Measurements from ENCODE around the gene ARHGAP24.

Gene ARHGAP24

GRCh38 chr4:85520765-85521749, 46.1 kb downstream of the ARHGAP24 start:
- no peak for DNase-seq (ENCODE audit: extremely low spot score)
- ChIA-PET CTCF (no interaction called here), POLR2A (no interaction called here)
- TF ChIP-seq FOXM1 (IDR thresholded peaks at IDR 0.05; ENCODE audit: borderline replicate concordance) (no peak), FOXA1 (IDR thresholded peaks at IDR 0.05) (no peak), HDGF (IDR thresholded peaks at IDR 0.05; ENCODE audit: borderline replicate concordance) (no peak), ELF4 (IDR thresholded peaks at IDR 0.05) (no peak), L3MBTL2 (conservative IDR thresholded peaks at IDR 0.05) (no peak)

- TF ChIP-seq ARNT (IDR thresholded peaks at IDR 0.05) (no peak), BHLHE40 (IDR thresholded peaks at IDR 0.05; ENCODE audit: borderline replicate concordance) (no peak), NFRKB (IDR thresholded peaks at IDR 0.05) (no peak), PKNOX1 (IDR thresholded peaks at IDR 0.05) (no peak), CTBP1 (IDR thresholded peaks at IDR 0.05; ENCODE audit: borderline replicate concordance) (no peak), FOXM1 (IDR thresholded peaks at IDR 0.05; ENCODE audit: borderline replicate concordance) (no peak), L3MBTL2 (conservative IDR thresholded peaks at IDR 0.05) (no peak), SUZ12 (IDR thresholded peaks at IDR 0.05) (no peak), LEF1 (IDR thresholded peaks at IDR 0.05; ENCODE audit: borderline replicate concordance) (no peak), FOXK2 (IDR thresholded peaks at IDR 0.05) (no peak), TARDBP (IDR thresholded peaks at IDR 0.05) (no peak), FOXA1 (IDR thresholded peaks at IDR 0.05) (no peak), SP1 (IDR thresholded peaks at IDR 0.05) (no peak), ZNF384 (IDR thresholded peaks at IDR 0.05) (no peak), HDGF (IDR thresholded peaks at IDR 0.05; ENCODE audit: borderline replicate concordance) (no peak)
- DNase-seq (ENCODE audit: extremely low spot score), result no peak
- ChIA-PET CTCF (no interaction called here), POLR2A (no interaction called here)
These were observed 47.3 kb downstream of the ARHGAP24 start for GRCh38 chr4:85522277-85522676.

- no peak for DNase-seq (ENCODE audit: extremely low spot score)
- ChIA-PET POLR2A (no interaction called here), CTCF (interaction anchor here (0.6 kb wide), 1 partner anchor 149 kb away, joined by 5 read pairs; no protein-coding TSS in a partner anchor)
- TF ChIP-seq TARDBP (IDR thresholded peaks at IDR 0.05) (no peak), FOXA1 (IDR thresholded peaks at IDR 0.05) (no peak), HDGF (IDR thresholded peaks at IDR 0.05; ENCODE audit: borderline replicate concordance) (no peak), FOXK2 (IDR thresholded peaks at IDR 0.05) (no peak), SP1 (IDR thresholded peaks at IDR 0.05) (no peak), SUZ12 (IDR thresholded peaks at IDR 0.05) (no peak)
These were observed 47.9 kb downstream of the ARHGAP24 start for GRCh38 chr4:85522836-85523235.

GRCh38 chr4:85527815-85528214, 52.9 kb downstream of the ARHGAP24 start:
- ChIA-PET CTCF (no interaction called here), POLR2A (no interaction called here)
- TF ChIP-seq FOXM1 (IDR thresholded peaks at IDR 0.05; ENCODE audit: borderline replicate concordance) (no peak), FOXK2 (IDR thresholded peaks at IDR 0.05) (no peak), LEF1 (IDR thresholded peaks at IDR 0.05; ENCODE audit: borderline replicate concordance) (no peak), FOXA1 (IDR thresholded peaks at IDR 0.05) (no peak), CTBP1 (IDR thresholded peaks at IDR 0.05; ENCODE audit: borderline replicate concordance) (no peak), SUZ12 (IDR thresholded peaks at IDR 0.05) (no peak), ELF4 (IDR thresholded peaks at IDR 0.05) (no peak), ZNF384 (IDR thresholded peaks at IDR 0.05) (no peak), PKNOX1 (IDR thresholded peaks at IDR 0.05) (no peak), ARNT (IDR thresholded peaks at IDR 0.05) (no peak), TARDBP (IDR thresholded peaks at IDR 0.05) (no peak), L3MBTL2 (conservative IDR thresholded peaks at IDR 0.05) (no peak), HDGF (IDR thresholded peaks at IDR 0.05; ENCODE audit: borderline replicate concordance) (no peak), NFRKB (IDR thresholded peaks at IDR 0.05) (no peak), BHLHE40 (IDR thresholded peaks at IDR 0.05; ENCODE audit: borderline replicate concordance) (no peak), SP1 (IDR thresholded peaks at IDR 0.05) (no peak)
- no peak for DNase-seq (ENCODE audit: extremely low spot score)

GRCh38 chr4:85531560-85532341, 56.8 kb downstream of the ARHGAP24 start:
- CTCF ChIA-PET, result no interaction called here
- TF ChIP-seq ELF4 (IDR thresholded peaks at IDR 0.05) (no peak), TARDBP (IDR thresholded peaks at IDR 0.05) (no peak), LEF1 (IDR thresholded peaks at IDR 0.05; ENCODE audit: borderline replicate concordance) (no peak), SUZ12 (IDR thresholded peaks at IDR 0.05) (no peak), FOXA1 (IDR thresholded peaks at IDR 0.05) (no peak)
- no peak for DNase-seq (ENCODE audit: extremely low spot score)
- POLR2A ChIA-PET, result no interaction called here

- ChIA-PET CTCF (no interaction called here), POLR2A (no interaction called here)
- TF ChIP-seq SUZ12 (IDR thresholded peaks at IDR 0.05) (no peak), BHLHE40 (IDR thresholded peaks at IDR 0.05; ENCODE audit: borderline replicate concordance) (no peak), NFRKB (IDR thresholded peaks at IDR 0.05) (no peak), SP1 (IDR thresholded peaks at IDR 0.05) (no peak), ZNF384 (IDR thresholded peaks at IDR 0.05) (no peak), TARDBP (IDR thresholded peaks at IDR 0.05) (no peak), ARNT (IDR thresholded peaks at IDR 0.05) (no peak), FOXK2 (IDR thresholded peaks at IDR 0.05) (no peak), FOXM1 (IDR thresholded peaks at IDR 0.05; ENCODE audit: borderline replicate concordance) (no peak), L3MBTL2 (conservative IDR thresholded peaks at IDR 0.05) (no peak), CTBP1 (IDR thresholded peaks at IDR 0.05; ENCODE audit: borderline replicate concordance) (no peak), LEF1 (IDR thresholded peaks at IDR 0.05; ENCODE audit: borderline replicate concordance) (no peak)
- DNase-seq (ENCODE audit: extremely low spot score), result no peak
These were observed 59.2 kb downstream of the ARHGAP24 start for GRCh38 chr4:85534120-85534519.
